HG03432 (cell line): ENCODE results near the gene LTBP3.
A peak's percentile ranks its signal among the peaks of the same experiment; 100 is the strongest.
"Not testable (repeated sequence)": the region's sequence is repeated elsewhere in the genome, so short reads cannot be mapped to it uniquely, and the experiment has no call there.

Experiments
- ATAC-seq: cut with Tn5 transposase; IDR thresholded peaks from one replicate; pipeline ENCODE4 v1.9.1; 2021; ENCODE audit warnings: mild to moderate bottlenecking, moderate library complexity; ENCODE audit not compliant: unreplicated experiment

LTBP3 gene

GRCh38 chr11:65572356-65573051 is 14.3 kb upstream of the LTBP3 start, which contains the start of gene FAM89B:
Gene FAM89B, plus strand, starts transcription at chr11:65572538. Its CDS starts 132 bp downstream, at chr11:65572670.
- ATAC-seq: no peak

- ATAC-seq: no peak
Observed at GRCh38 chr11:65571940-65572339, 13.8 kb upstream of the LTBP3 start.

GRCh38 chr11:65571420-65571819 is 13.3 kb upstream of the LTBP3 start:
- no peak for ATAC-seq

GRCh38 chr11:65569973-65570918 is 12.1 kb upstream of the LTBP3 start, which contains the start of gene ZNRD2:
Gene ZNRD2, plus strand, starts transcription at chr11:65570477. Its CDS starts 15 bp downstream, at chr11:65570492.
- peak; percentile 68 for ATAC-seq

- ATAC-seq: peak; percentile 5
Observed at GRCh38 chr11:65569164-65569972, 11.2 kb upstream of the LTBP3 start.

- no peak for ATAC-seq
Observed at GRCh38 chr11:65565624-65566453, 7.7 kb upstream of the LTBP3 start.

GRCh38 chr11:65564879-65565559 is 6.9 kb upstream of the LTBP3 start:
- not testable (repeated sequence) for ATAC-seq

GRCh38 chr11:65563601-65564000 is 5.4 kb upstream of the LTBP3 start:
- no peak for ATAC-seq

- no peak for ATAC-seq
Observed at GRCh38 chr11:65562788-65563187, 4.6 kb upstream of the LTBP3 start.

- ATAC-seq: no peak
Observed at GRCh38 chr11:65562020-65562419, 3.9 kb upstream of the LTBP3 start.

GRCh38 chr11:65560555-65561418 is 2.6 kb upstream of the LTBP3 start:
- no peak for ATAC-seq

- ATAC-seq: no peak
Observed at GRCh38 chr11:65559951-65560537, 1.9 kb upstream of the LTBP3 start.

GRCh38 chr11:65559535-65559934 is 1.4 kb upstream of the LTBP3 start:
- ATAC-seq: no peak

- ATAC-seq: no peak
Observed at GRCh38 chr11:65558930-65559509, 861 bp upstream of the LTBP3 start.

GRCh38 chr11:65557280-65558001 is 718 bp downstream of the LTBP3 start:
- ATAC-seq: no peak

- no peak for ATAC-seq
Observed at GRCh38 chr11:65556470-65557279, 1.5 kb downstream of the LTBP3 start.
